GM12878 (cell line): ENCODE data around the gene JAKMIP1.

Source experiments
- ASH2L ChIP-seq: fragments of 300-600, 200-600 bp; sonication (generic); IDR thresholded peaks from 2 replicates; pipeline ENCODE4 v1.6.1; 2017; ENCODE audit warnings: low read depth, mild to moderate bottlenecking, borderline replicate concordance
- JUND ChIP-seq: IDR thresholded peaks from 2 replicates; pipeline ENCODE4 v1.6.1; 2012; ENCODE audit warnings: low read depth, mild to moderate bottlenecking, low read length, improper control_type of control experiment, moderate library complexity
- POLR2A ChIP-seq: IDR thresholded peaks from 2 replicates; pipeline ENCODE4 v1.6.1; 2011; ENCODE audit warnings: low read depth, mild to moderate bottlenecking, low read length
- RAD21 ChIP-seq: IDR thresholded peaks from 2 replicates; pipeline ENCODE4 v1.6.1; 2011; ENCODE audit warnings: mild to moderate bottlenecking, low read depth, low read length, moderate library complexity; ENCODE audit not compliant: insufficient read depth
- SKIL ChIP-seq: fragments of 450-650 bp; IDR thresholded peaks from 2 replicates; pipeline ENCODE4 v1.6.1; 2017; ENCODE audit warnings: mild to moderate bottlenecking, low read depth, inconsistent platforms; ENCODE audit not compliant: poor library complexity, severe bottlenecking
- SMARCA5 ChIP-seq: fragments of 450-650 bp; IDR thresholded peaks from 2 replicates; pipeline ENCODE4 v1.6.1; 2017; ENCODE audit warnings: mild to moderate bottlenecking
- SMC3 ChIP-seq: IDR thresholded peaks from 2 replicates; pipeline ENCODE4 v1.6.1; 2011; ENCODE audit warnings: low read length, improper control_type of control experiment, borderline replicate concordance
- SREBF1 ChIP-seq: IDR thresholded peaks from 2 replicates; pipeline ENCODE4 v1.6.1; 2012; ENCODE audit warnings: mild to moderate bottlenecking, low read length
- TAF1 ChIP-seq: IDR thresholded peaks from 2 replicates; pipeline ENCODE4 v1.6.1; 2011; ENCODE audit warnings: mild to moderate bottlenecking, low read depth, low read length, borderline replicate concordance
- ZNF274 ChIP-seq: IDR thresholded peaks from one replicate; pipeline ENCODE4 v1.8.0; 2011; ENCODE audit not compliant: insufficient read length, insufficient read depth
- TF ChIP-seq, protein P1 (sequence below), 3 experiments: IDR thresholded peaks in 2 of 3; conservative IDR thresholded peaks in 1 of 3; 2 replicates each; pipeline ENCODE4 v1.5.1; 2011; ENCODE audit warnings: low read depth in 3 of 3, low read length in 3 of 3, mild to moderate bottlenecking in 3 of 3, control low read depth in 2 of 3, moderate library complexity in 2 of 3, inconsistent platforms in 1 of 3, mixed read lengths in 1 of 3; ENCODE audit not compliant: control insufficient read depth in 2 of 3, insufficient read depth in 1 of 3; ENCODE audit errors: extremely low read depth in 1 of 3

DNA sequence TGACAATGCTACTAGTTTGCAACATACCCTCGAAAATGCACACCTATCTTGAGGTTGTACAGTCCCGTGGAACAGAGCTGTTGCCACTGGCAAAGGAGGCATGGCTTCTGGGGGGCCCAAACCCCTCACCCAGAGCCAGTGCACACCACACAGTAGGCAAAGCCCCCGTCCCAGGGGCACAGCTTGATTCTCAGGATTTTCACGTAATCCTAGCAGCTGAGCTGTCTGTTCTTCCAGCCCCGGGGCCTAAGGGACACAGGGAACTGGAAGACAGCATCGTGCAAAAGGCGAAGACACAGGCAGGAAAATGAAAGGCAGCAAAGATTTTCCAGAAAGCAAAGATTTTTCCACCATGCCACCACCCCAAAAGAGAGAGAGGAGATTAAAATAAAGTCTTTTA is 77.2 kb downstream of the JAKMIP1 start:
- no peak for TF ChIP-seq SREBF1
- no peak for TF ChIP-seq POLR2A
- no peak for TF ChIP-seq ZNF274
- TF ChIP-seq, protein P1, sequence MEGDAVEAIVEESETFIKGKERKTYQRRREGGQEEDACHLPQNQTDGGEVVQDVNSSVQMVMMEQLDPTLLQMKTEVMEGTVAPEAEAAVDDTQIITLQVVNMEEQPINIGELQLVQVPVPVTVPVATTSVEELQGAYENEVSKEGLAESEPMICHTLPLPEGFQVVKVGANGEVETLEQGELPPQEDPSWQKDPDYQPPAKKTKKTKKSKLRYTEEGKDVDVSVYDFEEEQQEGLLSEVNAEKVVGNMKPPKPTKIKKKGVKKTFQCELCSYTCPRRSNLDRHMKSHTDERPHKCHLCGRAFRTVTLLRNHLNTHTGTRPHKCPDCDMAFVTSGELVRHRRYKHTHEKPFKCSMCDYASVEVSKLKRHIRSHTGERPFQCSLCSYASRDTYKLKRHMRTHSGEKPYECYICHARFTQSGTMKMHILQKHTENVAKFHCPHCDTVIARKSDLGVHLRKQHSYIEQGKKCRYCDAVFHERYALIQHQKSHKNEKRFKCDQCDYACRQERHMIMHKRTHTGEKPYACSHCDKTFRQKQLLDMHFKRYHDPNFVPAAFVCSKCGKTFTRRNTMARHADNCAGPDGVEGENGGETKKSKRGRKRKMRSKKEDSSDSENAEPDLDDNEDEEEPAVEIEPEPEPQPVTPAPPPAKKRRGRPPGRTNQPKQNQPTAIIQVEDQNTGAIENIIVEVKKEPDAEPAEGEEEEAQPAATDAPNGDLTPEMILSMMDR (IDR thresholded peaks at IDR 0.05 in 2 of 3, conservative IDR thresholded peaks at IDR 0.05 in 1 of 3; ENCODE audit: control insufficient read depth in 2 of 3, extremely low read depth in 1 of 3, insufficient read depth in 1 of 3, low read depth in 3 of 3, low read length in 3 of 3), result no peak
- no peak for TF ChIP-seq TAF1
- no peak for TF ChIP-seq JUND
- no peak for TF ChIP-seq RAD21
- no peak for TF ChIP-seq ASH2L
- no peak for TF ChIP-seq SMARCA5
- TF ChIP-seq SKIL, result no peak
- no peak for TF ChIP-seq SMC3
